HEK293 (cell line): ENCODE results near the gene C19orf25.

ENCODE experiments used
- CTCF ChIA-PET: fragments of 350-600 bp; formaldehyde crosslinking; extraction: SDS; loops from one replicate; lab custom pipeline; 2021; ENCODE audit warnings: antibody characterized with exemption; lab: Yijun Ruan, JAX
- POLR2A ChIA-PET: fragments of 300-600 bp; formaldehyde crosslinking; extraction: SDS; loops from one replicate; lab custom pipeline; 2020; ENCODE audit warnings: antibody characterized with exemption, inconsistent platforms; lab: Yijun Ruan, JAX
- H3K27ac ChIP-seq: fragments of 200-500 bp; sonication (Bioruptor generic); 2 replicates; pipeline ENCODE4 v1.5.1; 2014; ENCODE audit warnings: low read depth, low read length, control low read depth, inconsistent platforms; ENCODE audit errors: extremely low read depth
- H3K36me3 ChIP-seq, 2 experiments: fragments of 200-500 bp in 1 of 2; sonication (Bioruptor generic) in 1 of 2; 1 replicate in 1 of 2; 2 replicates in 1 of 2; pipeline ENCODE4 v1.5.1; 2014 to 2017; ENCODE audit warnings: inconsistent platforms in 2 of 2, low read length in 2 of 2; ENCODE audit not compliant: control insufficient read depth in 2 of 2, insufficient read depth in 1 of 2
- H3K4me1 ChIP-seq: fragments of 200-500 bp; sonication (Bioruptor generic); 2 replicates; pipeline ENCODE4 v1.5.1; 2014; ENCODE audit warnings: mild to moderate bottlenecking, low read length, inconsistent platforms; ENCODE audit not compliant: control insufficient read depth, insufficient read depth
- H3K4me3 ChIP-seq: 2 replicates; pipeline ENCODE4 v1.5.1; 2011; ENCODE audit warnings: low read depth, mild to moderate bottlenecking, control low read depth, low read length, moderate library complexity
- H3K9me3 ChIP-seq: fragments of 200-500 bp; sonication (Bioruptor generic); 2 replicates; pipeline ENCODE4 v1.5.1; 2014; ENCODE audit warnings: low read depth, low read length, inconsistent platforms; ENCODE audit not compliant: control insufficient read depth, insufficient read depth
- KLF10 ChIP-seq: fragments of 450-650 bp; IDR thresholded peaks from 2 replicates; pipeline ENCODE4 v1.5.1; 2018; ENCODE audit warnings: missing biosample characterization, mild to moderate bottlenecking, missing genetic modification characterization
- OVOL3 ChIP-seq: fragments of 450-650 bp; formaldehyde crosslinking; IDR thresholded peaks from 2 replicates; pipeline ENCODE4 v1.5.1; 2016; ENCODE audit warnings: missing biosample characterization, missing genetic modification characterization
- PRDM6 ChIP-seq: fragments of 450-650 bp; formaldehyde crosslinking; IDR thresholded peaks from 2 replicates; pipeline ENCODE4 v1.5.1; 2017; ENCODE audit warnings: missing biosample characterization, missing genetic modification characterization
- ZFP37 ChIP-seq: fragments of 450-650 bp; formaldehyde crosslinking; IDR thresholded peaks from 2 replicates; pipeline ENCODE4 v1.5.1; 2016; ENCODE audit warnings: missing biosample characterization, missing genetic modification characterization
- ZNF121 ChIP-seq: fragments of 450-650 bp; formaldehyde crosslinking; IDR thresholded peaks from 2 replicates; pipeline ENCODE4 v1.5.1; 2016; ENCODE audit warnings: missing biosample characterization, missing genetic modification characterization
- ZNF138 ChIP-seq: fragments of 450-650 bp; formaldehyde crosslinking; IDR thresholded peaks from 2 replicates; pipeline ENCODE4 v1.5.1; 2016; ENCODE audit warnings: missing biosample characterization, missing genetic modification characterization, borderline replicate concordance
- ZNF2 ChIP-seq: fragments of 450-650 bp; formaldehyde crosslinking; IDR thresholded peaks from 2 replicates; pipeline ENCODE4 v1.5.1; 2016; ENCODE audit warnings: missing biosample characterization, missing genetic modification characterization
- ZNF214 ChIP-seq: fragments of 450-650 bp; formaldehyde crosslinking; IDR thresholded peaks from 2 replicates; pipeline ENCODE4 v1.5.1; 2017; ENCODE audit warnings: missing biosample characterization, mild to moderate bottlenecking, missing genetic modification characterization, borderline replicate concordance
- ZNF221 ChIP-seq: fragments of 450-650 bp; formaldehyde crosslinking; IDR thresholded peaks from 2 replicates; pipeline ENCODE4 v1.5.1; 2017; ENCODE audit warnings: missing biosample characterization, missing genetic modification characterization, borderline replicate concordance
- ZNF350 ChIP-seq: fragments of 450-650 bp; formaldehyde crosslinking; IDR thresholded peaks from 2 replicates; pipeline ENCODE4 v1.5.0; 2017; ENCODE audit warnings: missing biosample characterization, mild to moderate bottlenecking, missing genetic modification characterization
- ZNF354C ChIP-seq: fragments of 450-650 bp; formaldehyde crosslinking; IDR thresholded peaks from 2 replicates; pipeline ENCODE4 v1.5.1; 2016; ENCODE audit warnings: missing biosample characterization, missing genetic modification characterization, low read depth, borderline replicate concordance
- ZNF398 ChIP-seq: fragments of 450-650 bp; formaldehyde crosslinking; IDR thresholded peaks from 2 replicates; pipeline ENCODE4 v1.5.1; 2017; ENCODE audit warnings: missing biosample characterization, missing genetic modification characterization
- ZNF48 ChIP-seq: fragments of 450-650 bp; formaldehyde crosslinking; IDR thresholded peaks from 2 replicates; pipeline ENCODE4 v1.5.1; 2016; ENCODE audit warnings: missing biosample characterization, missing genetic modification characterization
- ZNF624 ChIP-seq: fragments of 450-650 bp; formaldehyde crosslinking; IDR thresholded peaks from 2 replicates; pipeline ENCODE4 v1.5.1; 2017; ENCODE audit warnings: missing biosample characterization, missing genetic modification characterization
- ZNF701 ChIP-seq: fragments of 450-650 bp; formaldehyde crosslinking; IDR thresholded peaks from 2 replicates; pipeline ENCODE4 v1.5.1; 2016; ENCODE audit warnings: missing biosample characterization, missing genetic modification characterization
- ZNF747 ChIP-seq: fragments of 450-650 bp; formaldehyde crosslinking; IDR thresholded peaks from 2 replicates; pipeline ENCODE4 v1.5.1; 2016; ENCODE audit warnings: missing biosample characterization, missing genetic modification characterization
- ZNF791 ChIP-seq: fragments of 450-650 bp; formaldehyde crosslinking; IDR thresholded peaks from 2 replicates; pipeline ENCODE4 v1.5.1; 2016; ENCODE audit warnings: missing biosample characterization, missing genetic modification characterization
- ZSCAN18 ChIP-seq: fragments of 450-650 bp; formaldehyde crosslinking; IDR thresholded peaks from 2 replicates; pipeline ENCODE4 v1.5.1; 2016; ENCODE audit warnings: missing biosample characterization, missing genetic modification characterization
- TF ChIP-seq, protein P1 (sequence below): fragments of 450-650 bp; IDR thresholded peaks from 2 replicates; pipeline ENCODE4 v1.5.1; 2018; ENCODE audit warnings: missing biosample characterization, mild to moderate bottlenecking, missing genetic modification characterization
- TF ChIP-seq, protein P2 (sequence below): fragments of 450-650 bp; formaldehyde crosslinking; IDR thresholded peaks from 2 replicates; pipeline ENCODE4 v1.5.1; 2016; ENCODE audit warnings: missing biosample characterization, missing genetic modification characterization
- TF ChIP-seq, protein P3 (sequence below): fragments of 450-650 bp; formaldehyde crosslinking; IDR thresholded peaks from 2 replicates; pipeline ENCODE4 v1.5.1; 2016; ENCODE audit warnings: missing biosample characterization, missing genetic modification characterization

Gene C19orf25

GRCh38 chr19:1438035-1438932, 40.7 kb downstream of the C19orf25 start, which contains the start of gene RPS15 (continued):
- TF ChIP-seq PRDM6 (tag by site-specific recombination) (no peak; the same call in 1 of the 2 replicates), ZNF791 (tag by site-specific recombination) (no peak), ZNF2 (tag by site-specific recombination) (peak; percentile 97), ZNF221 (no peak), ZSCAN18 (peak; percentile 34; the same call in 1 of the 2 replicates), ZNF214 (no peak), ZNF48 (no peak), KLF10 (tag by site-specific recombination) (peak; percentile 81; the same call in 1 of the 2 replicates), ZFP37 (tag by site-specific recombination) (peak; percentile 94; the same call in 1 of the 2 replicates), ZNF747 (no peak), ZNF624 (tag by site-specific recombination) (no peak), ZNF138 (0 out of 2 replicates have a peak, but pooled peaks have one; percentile 24), ZNF701 (no peak), OVOL3 (tag by site-specific recombination) (no peak; the same call in 1 of the 2 replicates)
- TF ChIP-seq, protein P1, sequence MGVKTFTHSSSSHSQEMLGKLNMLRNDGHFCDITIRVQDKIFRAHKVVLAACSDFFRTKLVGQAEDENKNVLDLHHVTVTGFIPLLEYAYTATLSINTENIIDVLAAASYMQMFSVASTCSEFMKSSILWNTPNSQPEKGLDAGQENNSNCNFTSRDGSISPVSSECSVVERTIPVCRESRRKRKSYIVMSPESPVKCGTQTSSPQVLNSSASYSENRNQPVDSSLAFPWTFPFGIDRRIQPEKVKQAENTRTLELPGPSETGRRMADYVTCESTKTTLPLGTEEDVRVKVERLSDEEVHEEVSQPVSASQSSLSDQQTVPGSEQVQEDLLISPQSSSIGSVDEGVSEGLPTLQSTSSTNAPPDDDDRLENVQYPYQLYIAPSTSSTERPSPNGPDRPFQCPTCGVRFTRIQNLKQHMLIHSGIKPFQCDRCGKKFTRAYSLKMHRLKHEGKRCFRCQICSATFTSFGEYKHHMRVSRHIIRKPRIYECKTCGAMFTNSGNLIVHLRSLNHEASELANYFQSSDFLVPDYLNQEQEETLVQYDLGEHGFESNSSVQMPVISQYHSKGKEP (tag by site-specific recombination) = peak; percentile 54; the same call in 1 of the 2 replicates
- TF ChIP-seq, protein P2, sequence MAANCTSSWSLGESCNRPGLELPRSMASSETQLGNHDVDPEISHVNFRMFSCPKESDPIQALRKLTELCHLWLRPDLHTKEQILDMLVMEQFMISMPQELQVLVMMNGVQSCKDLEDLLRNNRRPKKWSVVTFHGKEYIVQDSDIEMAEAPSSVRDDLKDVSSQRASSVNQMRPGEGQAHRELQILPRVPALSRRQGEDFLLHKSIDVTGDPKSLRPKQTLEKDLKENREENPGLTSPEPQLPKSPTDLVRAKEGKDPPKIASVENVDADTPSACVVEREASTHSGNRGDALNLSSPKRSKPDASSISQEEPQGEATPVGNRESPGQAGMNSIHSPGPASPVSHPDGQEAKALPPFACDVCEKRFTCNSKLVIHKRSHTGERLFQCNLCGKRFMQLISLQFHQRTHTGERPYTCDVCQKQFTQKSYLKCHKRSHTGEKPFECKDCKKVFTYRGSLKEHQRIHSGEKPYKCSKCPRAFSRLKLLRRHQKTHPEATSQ (tag by site-specific recombination) = peak; percentile 82

DNA sequence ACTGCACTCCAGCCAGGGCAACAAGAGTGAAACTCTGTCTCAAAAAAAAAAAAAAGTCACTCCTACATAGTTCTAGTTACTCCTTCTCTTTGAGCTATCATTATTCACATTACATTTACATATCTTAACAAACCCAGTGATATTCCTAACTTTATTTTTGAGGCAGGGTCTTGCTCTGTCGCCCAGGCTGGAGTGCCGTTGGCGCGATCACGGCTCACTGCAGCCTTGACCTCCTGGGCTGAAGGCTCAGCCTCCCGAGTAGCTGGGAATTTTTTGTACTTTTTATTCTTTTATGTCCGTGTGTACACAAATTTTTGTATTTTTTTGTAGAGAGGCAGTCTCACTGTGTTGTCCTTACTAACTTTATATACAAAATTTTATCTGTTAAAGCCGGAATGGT, 41.4 kb downstream of the C19orf25 start:
- ChIA-PET CTCF (interaction anchor here (0.6 to 1.3 kb wide), 7 partner anchors 12 to 193 kb away, joined by 3 to 4 read pairs (median 3); partner anchors contain the start of gene APC2), POLR2A (interaction anchor here (0.6 to 1.6 kb wide), 4 partner anchors 24 to 69 kb away, joined by 3 to 4 read pairs (median 3); no protein-coding TSS in a partner anchor)
- peak overlapping the region; percentile 100; the same call in 1 of the 2 replicates for H3K27ac ChIP-seq
- H3K9me3 ChIP-seq = no peaks in the 10 kb centered on the region
- H3K4me3 ChIP-seq = no peak overlapping the region
- peaks cover 13% of the 10 kb centered on the region for H3K4me1 ChIP-seq
- H3K36me3 ChIP-seq = peaks cover 15 to 65% of the 10 kb centered on the region in 2 experiments; a peak in 2 of 3 replicates
- TF ChIP-seq ZNF350 (no peak), ZNF398 (tag by site-specific recombination) (no peak), ZNF354C (tag by site-specific recombination) (no peak), ZNF121 (tag by site-specific recombination) (peak; percentile 99)
- TF ChIP-seq, protein P3, sequence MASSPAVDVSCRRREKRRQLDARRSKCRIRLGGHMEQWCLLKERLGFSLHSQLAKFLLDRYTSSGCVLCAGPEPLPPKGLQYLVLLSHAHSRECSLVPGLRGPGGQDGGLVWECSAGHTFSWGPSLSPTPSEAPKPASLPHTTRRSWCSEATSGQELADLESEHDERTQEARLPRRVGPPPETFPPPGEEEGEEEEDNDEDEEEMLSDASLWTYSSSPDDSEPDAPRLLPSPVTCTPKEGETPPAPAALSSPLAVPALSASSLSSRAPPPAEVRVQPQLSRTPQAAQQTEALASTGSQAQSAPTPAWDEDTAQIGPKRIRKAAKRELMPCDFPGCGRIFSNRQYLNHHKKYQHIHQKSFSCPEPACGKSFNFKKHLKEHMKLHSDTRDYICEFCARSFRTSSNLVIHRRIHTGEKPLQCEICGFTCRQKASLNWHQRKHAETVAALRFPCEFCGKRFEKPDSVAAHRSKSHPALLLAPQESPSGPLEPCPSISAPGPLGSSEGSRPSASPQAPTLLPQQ (tag by site-specific recombination) = no peak
